HCT116 (cell line): ENCODE data around the gene BLOC1S3. TPM values are rescaled to one million over a fixed set of nuclear protein-coding genes. Genes with fewer than 3 reads are reported as not detected.

Experiments used
- ATAC-seq: fragments of 200-7000 bp; cut with Tn5 transposase; 2 replicates; pipeline ENCODE4 v1.9.1; 2020; ENCODE audit warnings: mild to moderate bottlenecking, moderate library complexity
- BruUV-seq: library from RNA; stranded (reverse); fragments of 400-500 nt; replicated peaks from 2 replicates; lab custom pipeline; 2021; lab: Mats Ljungman, UMichigan
- CTCF ChIA-PET: fragments of 300-600 bp; sonication (Branson Sonifier 250); formaldehyde crosslinking; loops from one replicate; lab custom pipeline; 2021; ENCODE audit warnings: antibody characterized with exemption; lab: Charles Lee
- POLR2A ChIA-PET: fragments of 300-600, 350-600 bp; sonication (Branson Sonifier 250); formaldehyde crosslinking; loops from one replicate; lab custom pipeline; 2021; ENCODE audit warnings: antibody characterized with exemption; lab: Charles Lee
- RAD21 ChIA-PET, 2 experiments: fragments of 300-600 bp; sonication (Branson Sonifier 250); formaldehyde crosslinking; loops; one replicate each; lab custom pipeline; 2023; ENCODE audit warnings: low total read pairs in 2 of 2; ENCODE audit not compliant: uncharacterized antibody in 2 of 2, unreplicated experiment in 2 of 2, low non-redundant PET in 1 of 2; lab: Charles Lee
- DNase-seq: peaks from one replicate; pipeline ENCODE4 v3.0.0-alpha.2; 2010; ENCODE audit warnings: low read depth, low spot score
- H2AFZ ChIP-seq: fragments of 200-600 bp; shearing (Covaris generic), sonication (generic); 2 replicates; pipeline ENCODE4 v1.6.1; 2017; ENCODE audit warnings: low read depth, mixed run types, mixed read lengths, antibody characterized with exemption, low read length; ENCODE audit not compliant: poor library complexity, severe bottlenecking
- H3K27ac ChIP-seq: 2 replicates; pipeline ENCODE4 v1.5.1; 2012; ENCODE audit warnings: low read depth, low read length
- H3K27me3 ChIP-seq: fragments of 200-600 bp; sonication (generic); 2 replicates; pipeline ENCODE4 v1.6.1; 2016; ENCODE audit warnings: mixed run types, low read length, mixed read lengths; ENCODE audit not compliant: insufficient read depth
- H3K36me3 ChIP-seq, 2 experiments: fragments of 200-500 bp in 1 of 2; fragments of 200-600 bp in 1 of 2; sonication (Bioruptor generic) in 1 of 2; sonication (generic) in 1 of 2; 2 replicates each; pipeline versions ENCODE4 v1.5.1 to v1.6.1; 2014 to 2016; ENCODE audit warnings: low read length in 2 of 2, inconsistent platforms in 1 of 2, mixed read lengths in 1 of 2, mixed run types in 1 of 2; ENCODE audit not compliant: insufficient read depth in 2 of 2, control insufficient read depth in 1 of 2
- H3K4me1 ChIP-seq, 2 experiments: fragments of 200-600 bp in 1 of 2; sonication (generic) in 1 of 2; 2 replicates each; pipeline versions ENCODE4 v1.5.1 to v1.6.1; 2012 to 2017; ENCODE audit warnings: low read length in 2 of 2, inconsistent platforms in 1 of 2, mild to moderate bottlenecking in 1 of 2, mixed read lengths in 1 of 2, mixed run types in 1 of 2, moderate library complexity in 1 of 2; ENCODE audit not compliant: insufficient read depth in 2 of 2, control insufficient read depth in 1 of 2
- H3K4me2 ChIP-seq: fragments of 200-600 bp; sonication (generic); 2 replicates; pipeline ENCODE4 v1.6.1; 2017; ENCODE audit warnings: mixed run types, low read length, mixed read lengths
- H3K4me3 ChIP-seq, 2 experiments: fragments of 200-600 bp in 1 of 2; sonication (generic) in 1 of 2; replicated peaks in 1 of 2; 2 replicates each; pipeline ENCODE4 v1.5.1; 2011 to 2016; ENCODE audit warnings: low read length in 2 of 2, control low read depth in 1 of 2, low read depth in 1 of 2, mild to moderate bottlenecking in 1 of 2, mixed read lengths in 1 of 2, mixed run types in 1 of 2
- H3K79me2 ChIP-seq: fragments of 200-600 bp; sonication (generic); 2 replicates; pipeline ENCODE4 v1.6.1; 2017; ENCODE audit warnings: mild to moderate bottlenecking, mixed run types, low read length, moderate library complexity, mixed read lengths; ENCODE audit not compliant: insufficient read depth
- H3K9ac ChIP-seq: fragments of 200-600 bp; sonication (generic); 2 replicates; pipeline ENCODE4 v1.6.1; 2016; ENCODE audit warnings: low read length, mixed read lengths
- H3K9me2 ChIP-seq: fragments of 200-600 bp; sonication (generic), shearing (Covaris generic); 2 replicates; pipeline ENCODE4 v1.6.1; 2017; ENCODE audit warnings: mixed run types, mild to moderate bottlenecking, moderate library complexity; ENCODE audit not compliant: insufficient read depth
- H3K9me3 ChIP-seq, 2 experiments: fragments of 200-500 bp in 1 of 2; fragments of 200-600 bp in 1 of 2; sonication (Bioruptor generic) in 1 of 2; sonication (generic) in 1 of 2; 2 replicates each; pipeline ENCODE4 v1.6.1; 2014 to 2017; ENCODE audit warnings: low read length in 2 of 2, mixed read lengths in 2 of 2, inconsistent platforms in 1 of 2, low read depth in 1 of 2, mild to moderate bottlenecking in 1 of 2, mixed run types in 1 of 2, moderate library complexity in 1 of 2; ENCODE audit not compliant: control insufficient read depth in 1 of 2, insufficient read depth in 1 of 2
- H4K20me1 ChIP-seq: fragments of 200-600 bp; sonication (generic), shearing (Covaris generic); 2 replicates; pipeline ENCODE4 v1.6.1; 2017; ENCODE audit warnings: mixed run types, mild to moderate bottlenecking, moderate library complexity; ENCODE audit not compliant: insufficient read depth
- ATF3 ChIP-seq: IDR thresholded peaks from 2 replicates; pipeline ENCODE4 v1.6.1; 2012
- CBX3 ChIP-seq: IDR thresholded peaks from 2 replicates; pipeline ENCODE4 v1.6.1; 2012; ENCODE audit warnings: low read depth
- CEBPB ChIP-seq: IDR thresholded peaks from 2 replicates; pipeline ENCODE4 v1.6.1; 2012; ENCODE audit warnings: low read depth
- CTCF ChIP-seq, 3 experiments: fragments of 200-600 bp in 1 of 3; sonication (generic) in 1 of 3; IDR thresholded peaks in 2 of 3; conservative IDR thresholded peaks in 1 of 3; 2 replicates each; pipeline ENCODE4 v1.5.1; 2012 to 2017; ENCODE audit warnings: low read depth in 2 of 3, low read length in 2 of 3, antibody characterized with exemption in 1 of 3, borderline replicate concordance in 1 of 3, control low read depth in 1 of 3, mild to moderate bottlenecking in 1 of 3, mixed read lengths in 1 of 3, mixed run types in 1 of 3, moderate library complexity in 1 of 3; ENCODE audit not compliant: insufficient read depth in 1 of 3
- EGR1 ChIP-seq: IDR thresholded peaks from 2 replicates; pipeline ENCODE4 v1.6.1; 2012; ENCODE audit warnings: low read depth
- ELF1 ChIP-seq: IDR thresholded peaks from 2 replicates; pipeline ENCODE4 v1.6.1; 2012; ENCODE audit warnings: low read depth, borderline replicate concordance
- EZH2 ChIP-seq: fragments of 200-600 bp; sonication (generic); IDR thresholded peaks from 2 replicates; pipeline ENCODE4 v1.6.1; 2017; ENCODE audit warnings: antibody characterized with exemption, mixed run types
- FOSL1 ChIP-seq: IDR thresholded peaks from 2 replicates; pipeline ENCODE4 v1.6.1; 2012; ENCODE audit warnings: low read depth
- JUND ChIP-seq: IDR thresholded peaks from 2 replicates; pipeline ENCODE4 v1.6.1; 2012
- POLR2AphosphoS5 ChIP-seq: IDR thresholded peaks from 2 replicates; pipeline ENCODE4 v1.6.1; 2011; ENCODE audit warnings: mild to moderate bottlenecking, low read depth, low read length, moderate library complexity
- SIN3A ChIP-seq: IDR thresholded peaks from 2 replicates; pipeline ENCODE4 v1.6.1; 2012; ENCODE audit warnings: low read depth
- SRF ChIP-seq: IDR thresholded peaks from 2 replicates; pipeline ENCODE4 v1.6.1; 2012; ENCODE audit warnings: low read depth
- YY1 ChIP-seq: IDR thresholded peaks from 2 replicates; pipeline ENCODE4 v1.6.1; 2011; ENCODE audit warnings: low read length, low read depth, moderate library complexity, mild to moderate bottlenecking; ENCODE audit not compliant: insufficient replicate concordance; ENCODE audit errors: extremely low read depth
- ZBTB33 ChIP-seq: IDR thresholded peaks from 2 replicates; pipeline ENCODE4 v1.6.1; 2011; ENCODE audit warnings: mild to moderate bottlenecking, low read length, moderate library complexity; ENCODE audit not compliant: insufficient replicate concordance; ENCODE audit errors: extremely low read depth
- ZFX ChIP-seq: fragments of 450-650 bp; IDR thresholded peaks from 2 replicates; pipeline ENCODE4 v1.6.1; 2017
- ZNF274 ChIP-seq: fragments of 200-500 bp; sonication (Bioruptor generic); IDR thresholded peaks from 2 replicates; pipeline ENCODE4 v1.6.1; 2014; ENCODE audit warnings: mild to moderate bottlenecking, low read depth, low read length, inconsistent platforms
- intact Hi-C: fragments of 100-400 bp; cut with micrococcal nuclease; formaldehyde crosslinking; loops from 2 replicates; pipeline ENCODE4 v1.10.0; 2022
- total RNA-seq: library from RNA; stranded (reverse); gene quantifications from one replicate; pipeline ENCODE4 v1.2.1, GENCODE V29; 2021; ENCODE audit not compliant: unreplicated experiment
- TF ChIP-seq, protein P1 (sequence below): IDR thresholded peaks from 2 replicates; pipeline ENCODE4 v1.6.1; 2012; ENCODE audit warnings: low read depth

The BLOC1S3 gene
- total RNA-seq, 1 experiment from 2014 or later: 12.2 TPM

- TF ChIP-seq CTCF (IDR thresholded peaks at IDR 0.05 in 2 of 3, conservative IDR thresholded peaks at IDR 0.05 in 1 of 3; ENCODE audit: borderline replicate concordance in 1 of 3, insufficient read depth in 1 of 3, low read depth in 2 of 3, low read length in 2 of 3): no peak
- TF ChIP-seq ZFX: no peak
- TF ChIP-seq JUND: no peak
Measured at GRCh38 chr19:45184115-45184514, 5.5 kb downstream of the BLOC1S3 start (continued).

- H3K9me3 ChIP-seq: no peaks in the 10 kb centered on the region
- H3K27ac ChIP-seq: no peak overlapping the region
- peak overlapping the region; percentile 29 for H3K4me2 ChIP-seq
- intact Hi-C loops: loop anchor here (10.0 kb wide), 1 partner anchor 58 kb away; the partner anchor contains the start of gene EXOC3L2
- H3K79me2 ChIP-seq: no peaks in the 10 kb centered on the region; the same call in 1 of the 2 replicates
- no peaks in the 10 kb centered on the region for H3K9me2 ChIP-seq
- ChIA-PET POLR2A (no interaction called here), RAD21 (interaction anchor here in 1 of 2 experiments (0.8 kb wide), 1 partner anchor 152 kb away, joined by 3 read pairs; no protein-coding TSS in a partner anchor), CTCF (interaction anchor here (0.6 to 2.3 kb wide), 2 partner anchors 8 to 13 kb away, joined by 3 to 11 read pairs; partner anchors contain the start of genes BLOC1S3 and TRAPPC6A)
- H3K36me3 ChIP-seq: no peaks in the 10 kb centered on the region
- ATAC-seq: no peak
- no peaks in the 10 kb centered on the region for H3K27me3 ChIP-seq
- BruUV-seq: no TSS peak
- no peaks in the 10 kb centered on the region for H4K20me1 ChIP-seq
- H3K4me3 ChIP-seq: no peak overlapping the region
- peaks cover 5 to 9% of the 10 kb centered on the region in 2 experiments; a peak in 3 of 4 replicates for H3K4me1 ChIP-seq
- no peak overlapping the region for H3K9ac ChIP-seq
- no peak for DNase-seq
- no peak overlapping the region for H2AFZ ChIP-seq
- TF ChIP-seq ATF3 (no peak), ELF1 (no peak), CBX3 (no peak), CEBPB (no peak), ZNF274 (no peak), EGR1 (no peak), ZFX (no peak), SIN3A (no peak), FOSL1 (no peak), SRF (no peak), EZH2 (no peak), YY1 (no peak), ZBTB33 (no peak), POLR2AphosphoS5 (no peak)
- TF ChIP-seq, protein P1, sequence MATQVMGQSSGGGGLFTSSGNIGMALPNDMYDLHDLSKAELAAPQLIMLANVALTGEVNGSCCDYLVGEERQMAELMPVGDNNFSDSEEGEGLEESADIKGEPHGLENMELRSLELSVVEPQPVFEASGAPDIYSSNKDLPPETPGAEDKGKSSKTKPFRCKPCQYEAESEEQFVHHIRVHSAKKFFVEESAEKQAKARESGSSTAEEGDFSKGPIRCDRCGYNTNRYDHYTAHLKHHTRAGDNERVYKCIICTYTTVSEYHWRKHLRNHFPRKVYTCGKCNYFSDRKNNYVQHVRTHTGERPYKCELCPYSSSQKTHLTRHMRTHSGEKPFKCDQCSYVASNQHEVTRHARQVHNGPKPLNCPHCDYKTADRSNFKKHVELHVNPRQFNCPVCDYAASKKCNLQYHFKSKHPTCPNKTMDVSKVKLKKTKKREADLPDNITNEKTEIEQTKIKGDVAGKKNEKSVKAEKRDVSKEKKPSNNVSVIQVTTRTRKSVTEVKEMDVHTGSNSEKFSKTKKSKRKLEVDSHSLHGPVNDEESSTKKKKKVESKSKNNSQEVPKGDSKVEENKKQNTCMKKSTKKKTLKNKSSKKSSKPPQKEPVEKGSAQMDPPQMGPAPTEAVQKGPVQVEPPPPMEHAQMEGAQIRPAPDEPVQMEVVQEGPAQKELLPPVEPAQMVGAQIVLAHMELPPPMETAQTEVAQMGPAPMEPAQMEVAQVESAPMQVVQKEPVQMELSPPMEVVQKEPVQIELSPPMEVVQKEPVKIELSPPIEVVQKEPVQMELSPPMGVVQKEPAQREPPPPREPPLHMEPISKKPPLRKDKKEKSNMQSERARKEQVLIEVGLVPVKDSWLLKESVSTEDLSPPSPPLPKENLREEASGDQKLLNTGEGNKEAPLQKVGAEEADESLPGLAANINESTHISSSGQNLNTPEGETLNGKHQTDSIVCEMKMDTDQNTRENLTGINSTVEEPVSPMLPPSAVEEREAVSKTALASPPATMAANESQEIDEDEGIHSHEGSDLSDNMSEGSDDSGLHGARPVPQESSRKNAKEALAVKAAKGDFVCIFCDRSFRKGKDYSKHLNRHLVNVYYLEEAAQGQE: no peak
Measured at GRCh38 chr19:45186509-45187334, 8.1 kb downstream of the BLOC1S3 start.
